HEK293 (cell line): ENCODE results near the gene ABCG8.

ENCODE experiments used
- MZF1 ChIP-seq: fragments of 450-650 bp; formaldehyde crosslinking; IDR thresholded peaks from 2 replicates; pipeline ENCODE4 v1.5.1; 2017; ENCODE audit warnings: missing biosample characterization, missing genetic modification characterization, borderline replicate concordance
- ZBTB8A ChIP-seq: fragments of 450-650 bp; formaldehyde crosslinking; IDR thresholded peaks from 2 replicates; pipeline ENCODE4 v1.5.1; 2016; ENCODE audit warnings: missing biosample characterization, missing genetic modification characterization
- ZNF24 ChIP-seq: fragments of 450-650 bp; formaldehyde crosslinking; IDR thresholded peaks from 2 replicates; pipeline ENCODE4 v1.5.1; 2016; ENCODE audit warnings: missing biosample characterization, missing genetic modification characterization
- ZNF274 ChIP-seq, 2 experiments: fragments of 200-500 bp in 1 of 2; fragments of 450-650 bp in 1 of 2; sonication (Bioruptor generic) in 1 of 2; formaldehyde crosslinking in 1 of 2; IDR thresholded peaks; 2 replicates each; pipeline versions ENCODE4 v1.5.1 to v1.6.1; 2014 to 2016; ENCODE audit warnings: borderline replicate concordance in 1 of 2, inconsistent platforms in 1 of 2, low read length in 1 of 2, missing biosample characterization in 1 of 2, missing genetic modification characterization in 1 of 2
- ZNF354C ChIP-seq: fragments of 450-650 bp; formaldehyde crosslinking; IDR thresholded peaks from 2 replicates; pipeline ENCODE4 v1.5.1; 2016; ENCODE audit warnings: missing biosample characterization, missing genetic modification characterization, low read depth, borderline replicate concordance
- ZNF426 ChIP-seq: fragments of 450-650 bp; formaldehyde crosslinking; IDR thresholded peaks from 2 replicates; pipeline ENCODE4 v1.5.1; 2017; ENCODE audit warnings: missing biosample characterization, missing genetic modification characterization, mild to moderate bottlenecking, inconsistent platforms, moderate library complexity
- ZNF626 ChIP-seq: fragments of 450-650 bp; sonication (Bioruptor Pico); formaldehyde crosslinking; IDR thresholded peaks from 2 replicates; pipeline ENCODE4 v1.5.1; 2018; ENCODE audit warnings: missing biosample characterization, missing genetic modification characterization, inconsistent platforms
- TF ChIP-seq, protein P1 (sequence below): fragments of 450-650 bp; formaldehyde crosslinking; IDR thresholded peaks from 2 replicates; pipeline ENCODE4 v1.5.1; 2016; ENCODE audit warnings: missing biosample characterization, missing genetic modification characterization
- TF ChIP-seq, protein P2 (sequence below): fragments of 450-650 bp; formaldehyde crosslinking; optimal IDR thresholded peaks from 2 replicates; pipeline ENCODE3; 2016; ENCODE audit warnings: missing biosample characterization, mild to moderate bottlenecking, missing genetic modification characterization
- TF ChIP-seq, protein P3 (sequence below): IDR thresholded peaks from 2 replicates; pipeline ENCODE4 v1.6.1; 2011; ENCODE audit warnings: mild to moderate bottlenecking, low read depth, low read length, borderline replicate concordance
- TF ChIP-seq, protein P4 (sequence below): fragments of 450-650 bp; formaldehyde crosslinking; IDR thresholded peaks from 2 replicates; pipeline ENCODE4 v1.5.1; 2016; ENCODE audit warnings: missing biosample characterization, missing genetic modification characterization

DNA sequence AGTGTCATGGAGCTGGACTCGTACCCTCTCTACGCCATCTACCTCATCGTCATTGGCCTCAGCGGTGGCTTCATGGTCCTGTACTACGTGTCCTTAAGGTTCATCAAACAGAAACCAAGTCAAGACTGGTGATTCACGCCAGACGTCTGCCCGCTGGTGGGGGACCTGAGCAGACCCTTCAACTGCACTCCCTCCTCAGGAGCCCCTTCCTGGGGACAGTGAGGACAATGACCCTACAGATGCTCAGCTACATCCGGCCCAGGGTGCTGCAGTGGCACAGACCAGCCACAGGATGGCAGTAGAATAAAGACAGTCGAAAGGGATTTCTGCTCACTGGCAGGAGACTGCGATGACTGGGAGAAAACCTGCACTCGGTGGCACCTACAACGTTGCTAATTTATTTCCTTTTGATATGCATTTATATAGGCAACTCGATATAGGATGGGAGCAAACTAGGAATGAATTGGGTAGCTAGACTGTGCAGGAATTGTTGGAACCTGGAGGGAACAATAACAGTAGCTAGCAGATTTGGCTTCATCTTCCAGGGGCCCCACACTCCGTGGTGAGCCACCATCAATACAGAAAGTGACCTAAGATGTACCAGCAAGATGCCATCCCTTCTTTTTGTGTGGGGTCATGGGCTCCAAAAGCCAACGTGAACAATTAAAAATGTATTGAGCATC, 39.2 kb downstream of the ABCG8 start:
- TF ChIP-seq ZNF626 (tag by site-specific recombination) (no peak), ZNF24 (tag by site-specific recombination) (no peak), ZNF354C (tag by site-specific recombination) (no peak), ZNF426 (no peak), MZF1 (tag by site-specific recombination) (no peak), ZBTB8A (tag by site-specific recombination) (no peak), ZNF274 (IDR thresholded peaks at IDR 0.05; ENCODE audit: low read length) (no peak), ZNF274 (tag by site-specific recombination; IDR thresholded peaks at IDR 0.05; ENCODE audit: borderline replicate concordance) (no peak)
- TF ChIP-seq, protein P1, sequence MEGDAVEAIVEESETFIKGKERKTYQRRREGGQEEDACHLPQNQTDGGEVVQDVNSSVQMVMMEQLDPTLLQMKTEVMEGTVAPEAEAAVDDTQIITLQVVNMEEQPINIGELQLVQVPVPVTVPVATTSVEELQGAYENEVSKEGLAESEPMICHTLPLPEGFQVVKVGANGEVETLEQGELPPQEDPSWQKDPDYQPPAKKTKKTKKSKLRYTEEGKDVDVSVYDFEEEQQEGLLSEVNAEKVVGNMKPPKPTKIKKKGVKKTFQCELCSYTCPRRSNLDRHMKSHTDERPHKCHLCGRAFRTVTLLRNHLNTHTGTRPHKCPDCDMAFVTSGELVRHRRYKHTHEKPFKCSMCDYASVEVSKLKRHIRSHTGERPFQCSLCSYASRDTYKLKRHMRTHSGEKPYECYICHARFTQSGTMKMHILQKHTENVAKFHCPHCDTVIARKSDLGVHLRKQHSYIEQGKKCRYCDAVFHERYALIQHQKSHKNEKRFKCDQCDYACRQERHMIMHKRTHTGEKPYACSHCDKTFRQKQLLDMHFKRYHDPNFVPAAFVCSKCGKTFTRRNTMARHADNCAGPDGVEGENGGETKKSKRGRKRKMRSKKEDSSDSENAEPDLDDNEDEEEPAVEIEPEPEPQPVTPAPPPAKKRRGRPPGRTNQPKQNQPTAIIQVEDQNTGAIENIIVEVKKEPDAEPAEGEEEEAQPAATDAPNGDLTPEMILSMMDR (tag by site-specific recombination), result peak; percentile 84
- TF ChIP-seq, protein P2, sequence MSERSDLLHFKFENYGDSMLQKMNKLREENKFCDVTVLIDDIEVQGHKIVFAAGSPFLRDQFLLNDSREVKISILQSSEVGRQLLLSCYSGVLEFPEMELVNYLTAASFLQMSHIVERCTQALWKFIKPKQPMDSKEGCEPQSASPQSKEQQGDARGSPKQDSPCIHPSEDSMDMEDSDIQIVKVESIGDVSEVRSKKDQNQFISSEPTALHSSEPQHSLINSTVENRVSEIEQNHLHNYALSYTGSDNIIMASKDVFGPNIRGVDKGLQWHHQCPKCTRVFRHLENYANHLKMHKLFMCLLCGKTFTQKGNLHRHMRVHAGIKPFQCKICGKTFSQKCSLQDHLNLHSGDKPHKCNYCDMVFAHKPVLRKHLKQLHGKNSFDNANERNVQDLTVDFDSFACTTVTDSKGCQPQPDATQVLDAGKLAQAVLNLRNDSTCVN (tag by site-specific recombination), result no peak
- TF ChIP-seq, protein P3, sequence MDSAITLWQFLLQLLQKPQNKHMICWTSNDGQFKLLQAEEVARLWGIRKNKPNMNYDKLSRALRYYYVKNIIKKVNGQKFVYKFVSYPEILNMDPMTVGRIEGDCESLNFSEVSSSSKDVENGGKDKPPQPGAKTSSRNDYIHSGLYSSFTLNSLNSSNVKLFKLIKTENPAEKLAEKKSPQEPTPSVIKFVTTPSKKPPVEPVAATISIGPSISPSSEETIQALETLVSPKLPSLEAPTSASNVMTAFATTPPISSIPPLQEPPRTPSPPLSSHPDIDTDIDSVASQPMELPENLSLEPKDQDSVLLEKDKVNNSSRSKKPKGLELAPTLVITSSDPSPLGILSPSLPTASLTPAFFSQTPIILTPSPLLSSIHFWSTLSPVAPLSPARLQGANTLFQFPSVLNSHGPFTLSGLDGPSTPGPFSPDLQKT, result no peak
- TF ChIP-seq, protein P4, sequence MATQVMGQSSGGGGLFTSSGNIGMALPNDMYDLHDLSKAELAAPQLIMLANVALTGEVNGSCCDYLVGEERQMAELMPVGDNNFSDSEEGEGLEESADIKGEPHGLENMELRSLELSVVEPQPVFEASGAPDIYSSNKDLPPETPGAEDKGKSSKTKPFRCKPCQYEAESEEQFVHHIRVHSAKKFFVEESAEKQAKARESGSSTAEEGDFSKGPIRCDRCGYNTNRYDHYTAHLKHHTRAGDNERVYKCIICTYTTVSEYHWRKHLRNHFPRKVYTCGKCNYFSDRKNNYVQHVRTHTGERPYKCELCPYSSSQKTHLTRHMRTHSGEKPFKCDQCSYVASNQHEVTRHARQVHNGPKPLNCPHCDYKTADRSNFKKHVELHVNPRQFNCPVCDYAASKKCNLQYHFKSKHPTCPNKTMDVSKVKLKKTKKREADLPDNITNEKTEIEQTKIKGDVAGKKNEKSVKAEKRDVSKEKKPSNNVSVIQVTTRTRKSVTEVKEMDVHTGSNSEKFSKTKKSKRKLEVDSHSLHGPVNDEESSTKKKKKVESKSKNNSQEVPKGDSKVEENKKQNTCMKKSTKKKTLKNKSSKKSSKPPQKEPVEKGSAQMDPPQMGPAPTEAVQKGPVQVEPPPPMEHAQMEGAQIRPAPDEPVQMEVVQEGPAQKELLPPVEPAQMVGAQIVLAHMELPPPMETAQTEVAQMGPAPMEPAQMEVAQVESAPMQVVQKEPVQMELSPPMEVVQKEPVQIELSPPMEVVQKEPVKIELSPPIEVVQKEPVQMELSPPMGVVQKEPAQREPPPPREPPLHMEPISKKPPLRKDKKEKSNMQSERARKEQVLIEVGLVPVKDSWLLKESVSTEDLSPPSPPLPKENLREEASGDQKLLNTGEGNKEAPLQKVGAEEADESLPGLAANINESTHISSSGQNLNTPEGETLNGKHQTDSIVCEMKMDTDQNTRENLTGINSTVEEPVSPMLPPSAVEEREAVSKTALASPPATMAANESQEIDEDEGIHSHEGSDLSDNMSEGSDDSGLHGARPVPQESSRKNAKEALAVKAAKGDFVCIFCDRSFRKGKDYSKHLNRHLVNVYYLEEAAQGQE (tag by site-specific recombination), result no peak
